ENCODE results near the gene THSD7B. TPM values are rescaled to one million over a fixed set of nuclear protein-coding genes. Genes with fewer than 3 reads are reported as not detected.

Gene THSD7B
- polyA plus RNA-seq (2013, experiment 1 of 2), result 0.66 TPM
- polyA plus RNA-seq (2013, experiment 2 of 2), result 0.82 TPM

GRCh38 chr2:136765256-136766072 is at the start of gene THSD7B:
Gene THSD7B, plus strand, starts transcription at chr2:136765545. Its CDS starts 116,634 bp downstream, at chr2:136882179.
- Histone ChIP-seq H3K23ac (ENCODE audit: low read depth, low read length, poor library complexity) (peak within 1 kb of the TSS; percentile 32), H3K4me3 (ENCODE audit: low read length in 2 of 2) (peak within 1 kb of the TSS; percentile 22 to 92), H3K27ac (replicated peaks; ENCODE audit: low read length) (no peak within 1 kb of the TSS), H3K9me3 (replicated peaks in 1 of 2; ENCODE audit: control insufficient read depth in 2 of 2, insufficient read depth in 1 of 2, low read depth in 1 of 2, low read length in 2 of 2) (no peaks in the 10 kb centered on the region), H2BK12ac (ENCODE audit: low read length) (peak within 1 kb of the TSS; percentile 43), H2AK5ac (ENCODE audit: low read depth, low read length) (no peak within 1 kb of the TSS), H3K79me1 (ENCODE audit: low read depth, low read length) (no peaks in the 10 kb centered on the region), H2BK120ac (ENCODE audit: low read depth, low read length) (no peak within 1 kb of the TSS), H4K8ac (ENCODE audit: low read depth, low read length) (no peak within 1 kb of the TSS), H2BK5ac (ENCODE audit: low read length) (no peak within 1 kb of the TSS), H3K4me1 (ENCODE audit: control insufficient read depth in 2 of 2, insufficient read depth in 1 of 2, low read depth in 1 of 2, low read length in 2 of 2) (peaks cover 2 to 6% of the 10 kb centered on the region in 2 donors), H2AFZ (ENCODE audit: low read length) (peak within 1 kb of the TSS; percentile 80), H3K36me3 (replicated peaks in 1 of 2; ENCODE audit: control insufficient read depth in 2 of 2, insufficient read depth in 2 of 2, low read length in 2 of 2) (no peaks in the 10 kb centered on the region), H3K27me3 (ENCODE audit: control insufficient read depth in 3 of 3, insufficient read depth in 3 of 3, low read depth in 1 of 3, low read length in 3 of 3) (peaks cover 13 to 72% (median 36%) of the 10 kb centered on the region in 3 experiments), H3K14ac (ENCODE audit: low read length) (peak within 1 kb of the TSS; percentile 87), H3K4ac (ENCODE audit: low read length) (no peak within 1 kb of the TSS), H3K18ac (ENCODE audit: low read length) (peak within 1 kb of the TSS; percentile 86), H3K4me2 (ENCODE audit: insufficient read depth, low read length, poor library complexity, severe bottlenecking) (peak within 1 kb of the TSS; percentile 100), H3K9ac (ENCODE audit: low read depth, low read length, poor library complexity) (peak within 1 kb of the TSS; percentile 82), H4K91ac (ENCODE audit: low read depth, low read length, poor library complexity) (no peak within 1 kb of the TSS), H2BK15ac (ENCODE audit: low read length) (no peak within 1 kb of the TSS)
- whole genome bisulfite sequencing, 2 donors (ENCODE audit: extremely low coverage in 2 of 2, insufficient read length in 2 of 2, insufficient replicate concordance in 1 of 2), result no CpG with 5 or more reads among the region's 77 CpGs
- DNase-seq (ENCODE audit: low spot score), result no peak

GRCh38 chr2:136718273-136718672 is 47.1 kb upstream of the THSD7B start:
- no peak overlapping the region for H4K8ac ChIP-seq (ENCODE audit: low read depth, low read length)
- no peaks in the 10 kb centered on the region for H3K4me1 ChIP-seq (ENCODE audit: control insufficient read depth in 2 of 2, insufficient read depth in 1 of 2, low read depth in 1 of 2, low read length in 2 of 2)
- no peak overlapping the region for H3K4ac ChIP-seq (ENCODE audit: low read length)
- H2BK12ac ChIP-seq (ENCODE audit: low read length), result no peak overlapping the region
- H3K27me3 ChIP-seq (ENCODE audit: control insufficient read depth in 3 of 3, insufficient read depth in 3 of 3, low read depth in 1 of 3, low read length in 3 of 3), result no peaks in the 10 kb centered on the region
- no peak overlapping the region for H2BK120ac ChIP-seq (ENCODE audit: low read depth, low read length)
- H2AK5ac ChIP-seq (ENCODE audit: low read depth, low read length), result no peak overlapping the region
- H2BK5ac ChIP-seq (ENCODE audit: low read length), result no peak overlapping the region
- H3K23ac ChIP-seq (ENCODE audit: low read depth, low read length, poor library complexity), result no peak overlapping the region
- H3K27ac ChIP-seq (replicated peaks; ENCODE audit: low read length), result no peak overlapping the region
- no peak for DNase-seq (ENCODE audit: low spot score)
- H3K9ac ChIP-seq (ENCODE audit: low read depth, low read length, poor library complexity), result no peak overlapping the region
- no peak overlapping the region for H4K91ac ChIP-seq (ENCODE audit: low read depth, low read length, poor library complexity)
- H3K9me3 ChIP-seq (replicated peaks in 1 of 2; ENCODE audit: control insufficient read depth in 2 of 2, insufficient read depth in 1 of 2, low read depth in 1 of 2, low read length in 2 of 2), result no peaks in the 10 kb centered on the region
- no peak overlapping the region for H2AFZ ChIP-seq (ENCODE audit: low read length)
- no peak overlapping the region for H2BK15ac ChIP-seq (ENCODE audit: low read length)
- no peak overlapping the region for H3K4me3 ChIP-seq (ENCODE audit: low read length in 2 of 2)
- H3K79me1 ChIP-seq (ENCODE audit: low read depth, low read length), result no peaks in the 10 kb centered on the region
- H3K18ac ChIP-seq (ENCODE audit: low read length), result no peak overlapping the region
- H3K14ac ChIP-seq (ENCODE audit: low read length), result no peak overlapping the region
- H3K4me2 ChIP-seq (ENCODE audit: insufficient read depth, low read length, poor library complexity, severe bottlenecking), result no peak overlapping the region
- H3K36me3 ChIP-seq (replicated peaks in 1 of 2; ENCODE audit: control insufficient read depth in 2 of 2, insufficient read depth in 2 of 2, low read length in 2 of 2), result no peaks in the 10 kb centered on the region

- DNase-seq (ENCODE audit: low spot score), result no peak
Observed at GRCh38 chr2:136727973-136728699, 37.2 kb upstream of the THSD7B start.

GRCh38 chr2:136736236-136736635 is 29.1 kb upstream of the THSD7B start:
- no peak overlapping the region for H3K4me2 ChIP-seq (ENCODE audit: insufficient read depth, low read length, poor library complexity, severe bottlenecking)
- no peaks in the 10 kb centered on the region for H3K36me3 ChIP-seq (replicated peaks in 1 of 2; ENCODE audit: control insufficient read depth in 2 of 2, insufficient read depth in 2 of 2, low read length in 2 of 2)
- no peaks in the 10 kb centered on the region for H3K9me3 ChIP-seq (replicated peaks in 1 of 2; ENCODE audit: control insufficient read depth in 2 of 2, insufficient read depth in 1 of 2, low read depth in 1 of 2, low read length in 2 of 2)
- no peak overlapping the region for H3K4me3 ChIP-seq (ENCODE audit: low read length in 2 of 2)
- H3K27me3 ChIP-seq (ENCODE audit: control insufficient read depth in 3 of 3, insufficient read depth in 3 of 3, low read depth in 1 of 3, low read length in 3 of 3), result no peaks in the 10 kb centered on the region
- no peak overlapping the region for H2AK5ac ChIP-seq (ENCODE audit: low read depth, low read length)
- H2BK120ac ChIP-seq (ENCODE audit: low read depth, low read length), result no peak overlapping the region
- no peak overlapping the region for H3K4ac ChIP-seq (ENCODE audit: low read length)
- H2AFZ ChIP-seq (ENCODE audit: low read length), result no peak overlapping the region
- no peak overlapping the region for H3K18ac ChIP-seq (ENCODE audit: low read length)
- no peak overlapping the region for H3K27ac ChIP-seq (replicated peaks; ENCODE audit: low read length)
- DNase-seq (ENCODE audit: low spot score), result no peak
- no peak overlapping the region for H3K14ac ChIP-seq (ENCODE audit: low read length)
- H2BK5ac ChIP-seq (ENCODE audit: low read length), result no peak overlapping the region
- no peaks in the 10 kb centered on the region for H3K79me1 ChIP-seq (ENCODE audit: low read depth, low read length)
- no peak overlapping the region for H4K91ac ChIP-seq (ENCODE audit: low read depth, low read length, poor library complexity)
- H4K8ac ChIP-seq (ENCODE audit: low read depth, low read length), result no peak overlapping the region
- H3K4me1 ChIP-seq (ENCODE audit: control insufficient read depth in 2 of 2, insufficient read depth in 1 of 2, low read depth in 1 of 2, low read length in 2 of 2), result no peaks in the 10 kb centered on the region
- H3K9ac ChIP-seq (ENCODE audit: low read depth, low read length, poor library complexity), result no peak overlapping the region
- no peak overlapping the region for H2BK15ac ChIP-seq (ENCODE audit: low read length)
- H2BK12ac ChIP-seq (ENCODE audit: low read length), result no peak overlapping the region
- no CpG with 5 or more reads among the region's 3 CpGs for WGBS, 2 donors (ENCODE audit: extremely low coverage in 2 of 2, insufficient read length in 2 of 2, insufficient replicate concordance in 1 of 2)
- no peak overlapping the region for H3K23ac ChIP-seq (ENCODE audit: low read depth, low read length, poor library complexity)

More at GRCh38 chr2:136727973-136728699, 37.2 kb upstream of the THSD7B start:
- H2BK12ac ChIP-seq (ENCODE audit: low read length), result peak overlapping the region; percentile 19
- H3K9ac ChIP-seq (ENCODE audit: low read depth, low read length, poor library complexity), result no peak overlapping the region
- H2BK120ac ChIP-seq (ENCODE audit: low read depth, low read length), result no peak overlapping the region
- no peak overlapping the region for H2BK15ac ChIP-seq (ENCODE audit: low read length)
- H3K23ac ChIP-seq (ENCODE audit: low read depth, low read length, poor library complexity), result no peak overlapping the region
- no peaks in the 10 kb centered on the region for H3K9me3 ChIP-seq (replicated peaks in 1 of 2; ENCODE audit: control insufficient read depth in 2 of 2, insufficient read depth in 1 of 2, low read depth in 1 of 2, low read length in 2 of 2)
- H2AK5ac ChIP-seq (ENCODE audit: low read depth, low read length), result no peak overlapping the region
- H2AFZ ChIP-seq (ENCODE audit: low read length), result no peak overlapping the region
- H3K14ac ChIP-seq (ENCODE audit: low read length), result peak overlapping the region; percentile 76
- no peak overlapping the region for H3K4me2 ChIP-seq (ENCODE audit: insufficient read depth, low read length, poor library complexity, severe bottlenecking)
- H3K18ac ChIP-seq (ENCODE audit: low read length), result peak overlapping the region; percentile 31
- no peak overlapping the region for H4K91ac ChIP-seq (ENCODE audit: low read depth, low read length, poor library complexity)
- no peaks in the 10 kb centered on the region for H3K27me3 ChIP-seq (ENCODE audit: control insufficient read depth in 3 of 3, insufficient read depth in 3 of 3, low read depth in 1 of 3, low read length in 3 of 3)
- H3K36me3 ChIP-seq (replicated peaks in 1 of 2; ENCODE audit: control insufficient read depth in 2 of 2, insufficient read depth in 2 of 2, low read length in 2 of 2), result no peaks in the 10 kb centered on the region
- H3K4me3 ChIP-seq (ENCODE audit: low read length in 2 of 2), result no peak overlapping the region
- no CpG with 5 or more reads among the region's 4 CpGs for WGBS, 2 donors (ENCODE audit: extremely low coverage in 2 of 2, insufficient read length in 2 of 2, insufficient replicate concordance in 1 of 2)
- no peaks in the 10 kb centered on the region for H3K4me1 ChIP-seq (ENCODE audit: control insufficient read depth in 2 of 2, insufficient read depth in 1 of 2, low read depth in 1 of 2, low read length in 2 of 2)
- no peak overlapping the region for H3K27ac ChIP-seq (replicated peaks; ENCODE audit: low read length)
- no peak overlapping the region for H4K8ac ChIP-seq (ENCODE audit: low read depth, low read length)
- no peak overlapping the region for H2BK5ac ChIP-seq (ENCODE audit: low read length)
- H3K79me1 ChIP-seq (ENCODE audit: low read depth, low read length), result no peaks in the 10 kb centered on the region
- no peak overlapping the region for H3K4ac ChIP-seq (ENCODE audit: low read length)
